Erythroblast (primary cell): ENCODE measurements around the gene NSG1.

Source experiments
- GATA1 ChIP-seq: IDR thresholded peaks from 2 replicates; pipeline ENCODE4 v1.6.1; 2011; ENCODE audit warnings: low read depth, mild to moderate bottlenecking, control low read depth, low read length, moderate library complexity
- POLR2A ChIP-seq: IDR thresholded peaks from 2 replicates; pipeline ENCODE4 v1.6.1; 2011; ENCODE audit warnings: mild to moderate bottlenecking, low read length

DNA sequence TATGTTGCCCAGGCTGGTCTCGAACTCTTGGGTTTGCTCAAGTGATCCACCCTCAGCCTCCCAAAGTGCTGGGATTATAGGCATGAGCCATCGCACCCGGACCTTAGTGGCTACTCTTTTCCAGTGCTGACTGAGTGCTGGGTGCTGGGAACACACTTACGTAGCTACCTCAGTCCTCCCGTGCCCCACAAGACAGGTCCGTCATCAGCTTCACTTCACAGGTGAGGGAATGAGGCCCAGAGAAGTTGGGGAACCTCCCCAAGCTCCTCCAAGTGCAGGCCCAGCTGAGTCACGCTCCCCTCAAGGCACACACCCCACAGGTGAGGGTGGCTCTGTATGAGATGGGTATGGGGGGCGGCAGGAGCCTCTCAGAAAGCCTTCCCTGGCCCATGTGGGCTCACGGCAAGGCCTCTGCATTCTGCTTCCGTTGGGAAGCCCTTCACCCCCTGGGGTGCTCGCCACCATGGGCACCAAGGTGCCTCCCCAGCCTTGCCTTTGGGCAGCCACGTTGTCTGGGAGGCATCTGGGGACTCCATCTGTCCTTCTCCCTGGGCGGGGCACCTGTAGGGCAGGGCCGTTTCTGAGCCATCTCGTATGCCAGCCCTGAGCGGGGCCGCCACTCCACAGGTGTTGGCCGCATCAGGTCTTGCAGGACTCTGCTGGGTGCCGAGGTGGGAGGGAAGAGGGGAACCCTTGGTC lies 28.4 kb downstream of the NSG1 start:
- TF ChIP-seq POLR2A (no peak), GATA1 (no peak)
